HepG2 (cell line): ENCODE measurements around the gene TPGS1. TPM values are rescaled to one million over a fixed set of nuclear protein-coding genes. Genes with fewer than 3 reads are reported as not detected.

Experiments used
- AKNA ChIP-seq: sonication (generic); formaldehyde crosslinking; IDR thresholded peaks from 2 replicates; pipeline ENCODE4 v1.4.0; 2020; ENCODE audit warnings: missing genetic modification reagents, borderline replicate concordance
- ARID2 ChIP-seq: sonication (generic); formaldehyde crosslinking; IDR thresholded peaks from 2 replicates; pipeline ENCODE4 v1.8.1; 2022; ENCODE audit warnings: mild to moderate bottlenecking, missing genetic modification reagents, borderline replicate concordance
- CBX1 ChIP-seq: IDR thresholded peaks from one replicate; pipeline ENCODE4 v1.6.1; 2016; ENCODE audit warnings: antibody characterized with exemption, low read depth
- GPN1 ChIP-seq: sonication (generic); formaldehyde crosslinking; IDR thresholded peaks from 2 replicates; pipeline ENCODE4 v1.5.1; 2020; ENCODE audit warnings: missing genetic modification reagents, borderline replicate concordance
- GTF2F1 ChIP-seq: fragments of 150-350 bp; IDR thresholded peaks from 2 replicates; pipeline ENCODE4 v1.6.1; 2014; ENCODE audit warnings: low read length
- HOXD1 ChIP-seq: sonication (generic); formaldehyde crosslinking; IDR thresholded peaks from 2 replicates; pipeline ENCODE4 v1.5.0; 2020; ENCODE audit warnings: missing genetic modification reagents
- IKZF5 ChIP-seq: IDR thresholded peaks from 2 replicates; pipeline ENCODE4 v1.6.1; 2018; ENCODE audit warnings: missing genetic modification reagents, mild to moderate bottlenecking, missing compliant biosample characterization
- KDM6A ChIP-seq: IDR thresholded peaks from 2 replicates; pipeline ENCODE4 v1.6.1; 2016; ENCODE audit warnings: low read depth
- KLF12 ChIP-seq: sonication (generic); formaldehyde crosslinking; IDR thresholded peaks from 2 replicates; pipeline ENCODE4 v1.4.0; 2020; ENCODE audit warnings: missing genetic modification reagents, borderline replicate concordance
- NCOR1 ChIP-seq: fragments of 200-600 bp; sonication (generic); IDR thresholded peaks from 2 replicates; pipeline ENCODE4 v1.7.0; 2017; ENCODE audit warnings: antibody characterized with exemption, low read length, borderline replicate concordance
- NONO ChIP-seq, 2 experiments: fragments of 450-650 bp in 1 of 2; sonication (generic) in 1 of 2; formaldehyde crosslinking in 1 of 2; IDR thresholded peaks in 1 of 2; conservative IDR thresholded peaks in 1 of 2; 2 replicates each; pipeline versions ENCODE4 v1.6.1 to v1.8.0; 2017 to 2022; ENCODE audit warnings: mild to moderate bottlenecking in 1 of 2, missing genetic modification reagents in 1 of 2, moderate library complexity in 1 of 2
- NR2F2 ChIP-seq: IDR thresholded peaks from 2 replicates; pipeline ENCODE4 v1.6.1; 2012; ENCODE audit warnings: low read depth, inconsistent platforms, borderline replicate concordance
- ZBTB40 ChIP-seq, 2 experiments: fragments of 450-650 bp in 1 of 2; sonication (generic) in 1 of 2; formaldehyde crosslinking in 1 of 2; IDR thresholded peaks; 2 replicates each; pipeline versions ENCODE4 v1.6.1 to v1.8.0; 2016 to 2022; ENCODE audit warnings: antibody characterized with exemption in 1 of 2, mild to moderate bottlenecking in 1 of 2, missing genetic modification reagents in 1 of 2
- ZNF850 ChIP-seq: sonication (generic); formaldehyde crosslinking; conservative IDR thresholded peaks from 2 replicates; pipeline ENCODE4 v1.9.0; 2021; ENCODE audit warnings: mild to moderate bottlenecking, missing genetic modification reagents
- polyA plus RNA-seq, 8 experiments: library from polyadenylated mRNA; depleted of rRNA in 3 of 8; stranded (reverse) in 7 of 8; unstranded in 1 of 8; fragments of >200 nt; fragmentation: Illumina TruSeq in 4 of 8; extraction: Trizol in 4 of 8; gene quantifications; 2 replicates each; pipeline versions ENCODE4 v1.2.1 to v1.2.3, GENCODE V29; 2011 to 2016; ENCODE audit warnings: low read depth in 4 of 8, missing spikeins in 1 of 8, mixed read lengths in 1 of 8; ENCODE audit not compliant: insufficient read depth in 1 of 8
- total RNA-seq, 5 experiments: library from RNA; depleted of rRNA; stranded (reverse); fragments of >200 nt; fragmentation: Illumina TruSeq; extraction: Trizol; gene quantifications; 2 replicates each; pipeline ENCODE4 v1.2.3, GENCODE V29; 2016; ENCODE audit warnings: low read depth in 1 of 5

TPGS1 gene
- total and polyA plus RNA-seq, 2 of the 13 experiments (the other 11 are each of a cell fraction or from before 2014, with no cell fraction given), result 1.1 to 6.2 TPM

GRCh38 chr19:497869-498510 is 9.3 kb upstream of the TPGS1 start (continued):
- no peak for TF ChIP-seq AKNA (CRISPR knock-in tag)
- TF ChIP-seq KDM6A, result no peak
- no peak for TF ChIP-seq GPN1
- no peak for TF ChIP-seq NCOR1
- no peak for TF ChIP-seq ZBTB40 (IDR thresholded peaks at IDR 0.05)
- 0 out of 2 replicates have a peak, but pooled peaks have one; percentile 48 for TF ChIP-seq ZBTB40 (CRISPR knock-in tag; IDR thresholded peaks at IDR 0.05)
- TF ChIP-seq GTF2F1, result no peak
- TF ChIP-seq ZNF850 (CRISPR knock-in tag), result no peak
- TF ChIP-seq IKZF5 (CRISPR knock-in tag), result no peak
- no peak for TF ChIP-seq HOXD1 (CRISPR knock-in tag)
- no peak for TF ChIP-seq ARID2 (CRISPR knock-in tag)
- TF ChIP-seq CBX1, result no peak
- TF ChIP-seq NONO (IDR thresholded peaks at IDR 0.05), result no peak
- no peak for TF ChIP-seq NONO (CRISPR knock-in tag; conservative IDR thresholded peaks at IDR 0.05)
- TF ChIP-seq KLF12 (CRISPR knock-in tag), result peak; percentile 43; the same call in 1 of the 2 replicates
- TF ChIP-seq NR2F2, result no peak
